ENCODE results near the gene GABRR3. TPM values are rescaled to one million over a fixed set of nuclear protein-coding genes. Genes with fewer than 3 reads are reported as not detected.

Gene GABRR3
- not detected in 2 replicates for total RNA-seq

GRCh38 chr3:98035208-98035607 lies at the start of gene GABRR3:
Gene GABRR3, minus strand, starts transcription at chr3:98035315. Its CDS starts 328 bp downstream, at chr3:98034987.
- no peak for DNase-seq (ENCODE audit: low read depth)

DNA sequence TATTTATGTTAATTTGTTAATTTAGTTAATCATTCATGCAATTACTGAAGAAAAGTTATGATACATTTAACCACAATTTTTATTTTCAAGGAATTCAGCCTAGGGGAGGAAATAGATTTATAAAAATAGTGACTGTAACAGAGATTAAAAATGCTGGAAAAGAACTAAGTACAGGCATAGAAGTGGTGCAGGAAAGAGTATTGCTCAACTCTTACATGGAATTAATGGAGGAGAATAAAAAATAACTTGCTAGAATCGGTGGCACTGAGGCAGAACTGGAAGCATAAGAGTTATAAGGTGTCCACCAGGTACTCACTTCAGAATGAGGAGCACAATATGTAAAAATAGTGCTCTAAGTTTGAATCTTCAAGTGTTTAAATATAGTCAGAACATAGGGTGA lies 38.4 kb upstream of the GABRR3 start:
- no peak for DNase-seq (ENCODE audit: low read depth)

- DNase-seq (ENCODE audit: low read depth), result no peak
Measured at GRCh38 chr3:98070840-98071239, 35.7 kb upstream of the GABRR3 start.

- DNase-seq (ENCODE audit: low read depth), result no peak
Measured at GRCh38 chr3:98068824-98069223, 33.7 kb upstream of the GABRR3 start.

- DNase-seq (ENCODE audit: low read depth), result no peak
Measured at GRCh38 chr3:98058244-98058960, 23.3 kb upstream of the GABRR3 start.

- no peak for DNase-seq (ENCODE audit: low read depth)
Measured at GRCh38 chr3:98057631-98058030, 22.5 kb upstream of the GABRR3 start.

DNA sequence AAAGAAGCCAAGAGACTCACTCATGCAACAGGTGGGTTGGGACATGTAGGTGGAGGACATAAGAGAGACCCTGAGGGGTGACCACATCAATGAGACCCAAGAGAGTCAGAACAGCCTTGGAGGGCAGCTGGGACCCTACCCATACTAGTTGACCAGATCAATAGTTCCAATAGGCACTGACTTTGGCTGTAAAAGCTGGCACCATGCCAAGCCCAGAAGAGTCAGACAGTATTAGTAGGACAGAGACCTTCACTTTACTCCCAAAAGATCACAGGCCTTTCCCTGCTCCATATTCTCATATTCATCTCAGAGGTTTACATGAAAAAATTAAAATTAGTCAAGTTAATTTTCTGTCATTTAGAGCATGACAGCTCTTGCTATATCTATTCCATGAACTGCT lies 20.9 kb upstream of the GABRR3 start:
- DNase-seq (ENCODE audit: low read depth), result no peak

DNA sequence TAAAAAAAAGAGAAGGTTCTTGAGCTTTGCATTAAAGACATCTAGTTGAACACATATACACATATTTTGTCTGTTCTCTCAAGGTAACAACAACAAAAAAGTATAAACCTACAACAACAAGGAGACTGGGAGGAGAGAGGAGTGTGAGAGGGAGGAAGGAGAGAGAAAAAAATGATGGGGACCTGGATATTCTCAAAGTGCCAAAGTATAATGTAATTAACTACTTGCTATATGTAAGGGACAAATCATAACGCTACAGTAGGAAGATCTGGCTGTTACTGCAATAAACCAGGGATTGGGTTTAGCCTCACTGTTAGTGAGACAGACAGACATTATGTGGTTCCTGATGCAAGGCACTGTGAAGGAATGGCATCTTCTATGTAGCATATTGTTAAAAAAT lies 14.2 kb upstream of the GABRR3 start:
- DNase-seq (ENCODE audit: low read depth), result no peak

DNA sequence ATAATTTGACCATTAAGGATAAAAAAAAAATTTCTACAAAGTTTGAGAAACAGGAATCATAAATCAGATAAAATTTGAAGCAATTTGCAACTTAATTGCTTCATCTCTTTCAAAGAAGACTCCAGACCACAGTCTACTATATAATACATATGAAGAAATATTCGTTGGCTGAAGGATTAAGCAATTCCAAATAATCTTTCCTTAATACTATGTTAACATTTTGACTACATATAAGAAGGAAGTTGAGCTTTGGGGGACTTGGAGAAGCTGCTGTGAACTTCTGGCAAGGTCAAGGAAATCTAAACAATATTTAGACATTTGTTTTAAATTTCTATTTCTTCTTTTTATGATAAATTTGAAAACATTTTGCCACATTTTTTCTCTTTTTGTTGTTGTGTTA lies 13.5 kb upstream of the GABRR3 start:
- DNase-seq (ENCODE audit: low read depth), result no peak

DNA sequence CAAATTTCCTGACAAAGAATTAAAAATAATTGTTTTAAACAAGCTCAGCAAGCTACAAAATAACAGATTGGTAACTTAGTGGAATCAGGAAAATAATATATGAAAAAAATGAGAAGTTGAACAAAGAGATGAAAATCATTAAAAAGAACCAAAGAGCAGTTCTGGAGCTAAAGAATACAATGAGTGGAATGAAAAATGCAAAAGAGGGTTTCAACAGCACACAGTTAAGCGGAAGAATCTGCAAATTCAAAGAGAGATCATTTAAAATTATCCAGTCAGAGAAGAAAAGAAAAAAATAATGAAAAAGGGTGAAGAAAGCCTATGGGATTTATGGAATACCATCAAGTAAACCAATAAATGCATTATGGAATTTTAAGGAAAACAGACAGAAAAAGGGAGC lies 6.2 kb upstream of the GABRR3 start:
- DNase-seq (ENCODE audit: low read depth), result no peak

GRCh38 chr3:98039322-98040024 lies 4.4 kb upstream of the GABRR3 start:
- peak; percentile 85 for DNase-seq (ENCODE audit: low read depth)

GRCh38 chr3:98038876-98039275 lies 3.8 kb upstream of the GABRR3 start:
- DNase-seq (ENCODE audit: low read depth), result no peak

DNA sequence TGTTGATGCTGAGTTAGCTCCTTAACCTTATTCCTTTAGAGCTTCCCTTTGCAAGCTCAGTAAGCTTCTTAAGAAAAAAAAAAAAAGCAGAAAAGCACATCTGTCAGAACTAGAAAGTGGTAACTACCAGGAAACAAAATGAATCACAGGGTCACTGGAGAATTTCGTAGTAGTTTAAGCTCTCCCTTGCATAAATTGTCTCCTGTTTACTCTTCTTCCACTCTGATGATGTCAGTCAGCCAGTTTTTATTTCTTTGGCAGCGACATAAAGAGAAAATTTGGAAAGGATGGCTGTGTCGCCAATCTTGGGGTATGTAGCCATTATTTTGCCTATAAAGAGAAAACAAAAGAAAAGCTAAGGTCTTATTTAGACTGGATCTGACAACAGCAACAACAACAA lies 3.2 kb upstream of the GABRR3 start:
- DNase-seq (ENCODE audit: low read depth), result peak; percentile 42

DNA sequence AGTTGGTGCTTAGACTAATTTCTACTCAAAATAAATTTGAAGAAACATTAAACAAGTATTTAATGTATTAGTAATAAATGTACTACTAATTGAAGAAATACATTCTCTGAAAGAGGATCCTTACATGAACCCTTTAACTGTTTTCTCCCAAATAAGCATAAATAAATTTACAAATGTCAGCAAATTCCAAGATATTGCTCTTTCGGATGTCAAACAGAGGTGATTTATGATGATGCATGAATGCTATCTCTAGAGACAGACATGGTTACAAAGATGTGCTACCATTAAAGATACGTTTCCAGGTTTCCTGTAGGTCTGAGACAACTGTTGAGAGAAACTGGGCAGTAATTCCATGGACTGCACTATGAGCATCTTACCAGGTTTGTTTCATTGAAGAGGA lies 629 bp downstream of the GABRR3 start:
- no peak for DNase-seq (ENCODE audit: low read depth)

DNA sequence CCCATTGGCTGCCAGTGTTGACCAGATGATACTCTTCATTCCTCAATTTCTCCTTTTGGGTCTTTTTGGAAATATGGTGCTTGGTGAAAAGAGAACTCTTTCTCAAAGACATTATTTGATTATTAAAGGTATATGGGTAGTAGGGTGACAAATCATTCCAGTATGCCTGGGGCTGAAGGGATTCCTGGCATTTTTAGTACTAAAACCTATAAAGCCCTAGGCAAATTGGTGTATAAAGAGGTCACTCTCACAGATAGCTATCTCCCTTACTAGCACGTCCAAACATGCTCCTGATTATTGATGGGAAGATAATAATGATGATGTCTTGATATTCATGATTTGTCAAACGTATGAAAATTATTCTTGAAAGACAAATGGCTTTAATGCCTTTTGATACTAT lies 1.1 kb downstream of the GABRR3 start:
- no peak for DNase-seq (ENCODE audit: low read depth)

GRCh38 chr3:98032904-98033303 lies 2.2 kb downstream of the GABRR3 start:
- DNase-seq (ENCODE audit: low read depth), result no peak

DNA sequence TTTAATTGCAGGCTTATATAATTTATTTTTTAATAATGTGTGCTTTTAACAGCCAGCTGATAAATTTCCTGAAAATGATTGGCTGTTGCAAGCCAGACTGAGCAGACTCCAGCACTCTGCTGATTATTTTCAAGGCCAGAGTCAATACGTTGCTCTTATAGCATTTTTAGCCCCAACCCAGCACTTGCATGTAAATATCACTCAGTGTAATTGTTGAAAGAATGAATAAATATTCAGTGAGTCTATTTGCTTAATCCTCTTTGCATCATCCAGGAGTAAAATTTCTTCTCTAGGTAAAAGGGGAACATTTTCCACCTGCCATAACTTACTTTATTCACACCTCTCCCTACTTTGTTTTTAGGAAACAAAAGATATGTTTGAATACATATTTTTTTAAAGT lies 2.9 kb downstream of the GABRR3 start:
- DNase-seq (ENCODE audit: low read depth), result no peak

DNA sequence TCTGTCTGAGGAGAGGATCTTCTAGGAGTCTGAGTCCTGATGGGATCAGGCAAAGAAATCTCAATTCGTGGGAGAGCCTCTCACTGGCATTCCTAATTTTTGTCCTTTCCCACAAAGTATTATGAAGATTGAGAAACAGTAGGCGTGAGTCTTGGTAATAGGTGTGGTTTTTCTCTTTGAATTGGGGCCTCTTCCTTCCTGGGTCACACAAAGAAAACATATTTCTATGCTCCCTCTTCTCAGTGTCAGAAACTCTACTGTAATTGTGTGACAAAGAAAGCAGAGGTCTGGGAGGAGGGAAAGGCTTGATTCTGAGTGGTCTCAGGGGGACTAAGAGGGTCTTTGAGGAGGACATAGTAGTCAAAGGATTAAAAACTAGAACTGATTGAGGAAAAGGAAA lies 6.0 kb downstream of the GABRR3 start:
- no peak for DNase-seq (ENCODE audit: low read depth)

DNA sequence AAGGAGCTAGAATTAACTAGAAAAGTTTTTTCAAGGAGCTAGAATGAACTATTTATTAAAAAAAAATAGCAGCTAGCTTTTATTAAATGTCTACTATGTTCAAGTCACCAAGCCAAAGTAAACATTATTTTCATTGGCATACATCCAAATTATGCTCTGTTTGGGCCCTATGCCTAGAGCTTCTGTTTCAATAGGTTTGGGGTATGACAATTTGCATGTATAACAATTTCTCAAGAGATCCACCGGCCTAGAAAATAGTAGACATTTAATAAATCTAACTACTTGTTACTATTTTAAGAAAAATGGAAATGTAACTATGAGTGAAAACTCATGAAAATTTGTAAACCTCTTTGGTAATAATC lies 8.0 kb downstream of the GABRR3 start:
- DNase-seq (ENCODE audit: low read depth), result no peak

DNA sequence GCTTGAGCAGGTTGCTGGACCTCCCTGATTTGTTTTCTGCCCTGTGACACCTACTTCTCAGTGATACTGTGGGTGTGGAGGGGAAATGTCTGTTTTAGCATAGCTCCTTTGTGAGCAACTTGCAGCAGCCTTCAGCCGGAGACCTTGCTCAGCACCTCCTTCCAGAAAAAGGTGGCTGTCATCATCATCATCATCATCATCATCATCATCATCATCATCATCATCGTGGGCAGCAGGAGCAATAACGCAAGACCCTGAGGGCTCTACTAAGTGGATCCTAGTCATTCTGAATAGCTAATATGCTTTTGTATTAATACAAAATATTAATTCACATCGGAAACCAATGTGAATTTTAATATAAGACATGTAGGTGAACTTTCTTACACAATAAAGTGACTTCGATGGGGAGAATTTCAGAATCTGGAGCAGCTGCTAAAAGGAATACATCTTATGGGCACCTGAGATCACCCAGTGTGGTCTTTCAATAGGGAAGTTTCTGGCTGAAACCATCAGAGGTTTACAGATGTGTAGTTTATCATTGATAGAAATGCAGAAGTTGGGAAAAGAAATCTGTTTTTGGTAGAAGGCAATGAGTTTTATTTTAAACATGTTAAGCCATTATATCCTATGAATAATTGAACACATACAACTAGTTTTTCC lies 8.6 kb downstream of the GABRR3 start:
- DNase-seq (ENCODE audit: low read depth), result no peak

- no peak for DNase-seq (ENCODE audit: low read depth)
Measured at GRCh38 chr3:98025392-98025945, 9.6 kb downstream of the GABRR3 start.

DNA sequence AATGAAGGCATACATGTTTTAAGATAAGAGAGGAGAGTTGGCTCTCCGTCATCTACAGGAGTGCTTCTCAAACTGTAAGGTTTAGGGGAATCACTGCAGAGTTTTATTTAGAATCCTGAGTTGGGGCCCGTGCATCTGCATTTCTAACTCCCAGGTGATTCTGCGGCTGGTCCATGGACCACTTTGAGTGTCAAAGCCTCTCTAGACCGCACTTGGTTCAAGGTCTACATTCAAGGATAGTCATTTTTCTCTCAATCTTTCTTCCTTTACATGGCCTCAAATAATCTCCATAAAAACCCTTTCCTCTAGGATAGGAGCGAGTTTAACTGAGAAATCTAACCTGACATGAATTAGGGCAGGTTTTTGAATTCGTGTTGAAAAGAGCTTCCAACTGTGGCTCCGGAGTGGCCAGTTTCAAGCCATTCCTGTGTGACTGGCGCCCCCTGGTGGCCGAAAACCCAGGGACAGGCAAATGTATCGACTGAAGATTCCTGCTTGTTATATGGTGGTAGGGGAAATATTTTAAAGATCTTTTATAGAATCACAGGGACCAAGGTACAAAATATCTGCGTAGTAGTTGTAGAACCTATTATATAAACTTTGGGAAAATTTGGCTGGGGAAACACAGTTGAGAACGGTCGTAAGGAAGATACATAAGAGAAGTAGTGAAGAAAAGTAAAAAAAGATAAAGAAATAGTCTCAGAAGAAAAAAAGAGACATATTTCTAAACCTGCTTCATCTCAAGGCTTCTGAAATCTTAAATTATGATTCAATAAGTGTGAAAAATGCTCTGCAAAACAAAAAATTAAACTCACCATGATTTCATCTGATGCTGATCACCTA lies 11.9 kb downstream of the GABRR3 start:
- peak; percentile 46 for DNase-seq (ENCODE audit: low read depth)
